Activated CD4-positive, CD25-positive, alpha-beta regulatory T cell treated with anti-CD3 and anti-CD28 coated beads, Interleukin-2, amount 50 U/mL, for 24 hours (primary cell): ENCODE measurements around the gene AMBP.

ENCODE experiments used
- ATAC-seq, 2 donors: fragments of 150-1000 bp; cut with Tn5 transposase; one replicate each; pipeline ENCODE4 v1.10.0; 2021; ENCODE audit warnings: mild to moderate bottlenecking in 1 of 2, moderate library complexity in 1 of 2

AMBP gene

GRCh38 chr9:114078021-114078780 is at the start of gene AMBP:
Gene AMBP, minus strand, starts transcription at chr9:114078300. Its CDS starts 91 bp downstream, at chr9:114078209.
- ATAC-seq, result no peak

- ATAC-seq, result no peak
Measured at GRCh38 chr9:114126247-114127060, 48.4 kb upstream of the AMBP start.

GRCh38 chr9:114125476-114126013 is 47.4 kb upstream of the AMBP start:
- no peak for ATAC-seq

- no peak for ATAC-seq
Measured at GRCh38 chr9:114124666-114125475, 46.8 kb upstream of the AMBP start.

GRCh38 chr9:114124138-114124537 is 46.0 kb upstream of the AMBP start:
- no peak for ATAC-seq

GRCh38 chr9:114123031-114123977 is 45.2 kb upstream of the AMBP start:
- ATAC-seq, result no peak

- no peak for ATAC-seq
Measured at GRCh38 chr9:114122136-114123027, 44.3 kb upstream of the AMBP start.

GRCh38 chr9:114121227-114122135 is 43.4 kb upstream of the AMBP start:
- no peak for ATAC-seq

GRCh38 chr9:114120192-114121014 is 42.3 kb upstream of the AMBP start:
- ATAC-seq, result no peak

GRCh38 chr9:114119242-114120191 is 41.4 kb upstream of the AMBP start:
- no peak for ATAC-seq

- ATAC-seq, result no peak
Measured at GRCh38 chr9:114117996-114118830, 40.1 kb upstream of the AMBP start.

- no peak for ATAC-seq
Measured at GRCh38 chr9:114117614-114117995, 39.5 kb upstream of the AMBP start.

GRCh38 chr9:114116126-114116747 is 38.1 kb upstream of the AMBP start:
- no peak for ATAC-seq

- no peak for ATAC-seq
Measured at GRCh38 chr9:114115654-114116125, 37.6 kb upstream of the AMBP start.

- no peak for ATAC-seq
Measured at GRCh38 chr9:114114364-114114763, 36.3 kb upstream of the AMBP start.
